K562 (cell line): ENCODE results near the gene NCAPD2. TPM values are rescaled to one million over a fixed set of nuclear protein-coding genes. Genes with fewer than 3 reads are reported as not detected.
A peak's percentile ranks its signal among the peaks of the same experiment; 100 is the strongest.

ENCODE experiments used
- BRF1 ChIP-seq: IDR thresholded peaks from 3 replicates; pipeline ENCODE4 v1.6.1; 2011; ENCODE audit warnings: borderline replicate concordance, mild to moderate bottlenecking; ENCODE audit not compliant: insufficient read length; ENCODE audit errors: extremely low read depth
- E2F4 ChIP-seq: sonication (generic); formaldehyde crosslinking; IDR thresholded peaks from 2 replicates; pipeline ENCODE4 v1.8.0; 2022; ENCODE audit warnings: mild to moderate bottlenecking, low read depth, missing genetic modification reagents
- GABPB1 ChIP-seq: sonication (generic); formaldehyde crosslinking; IDR thresholded peaks from 2 replicates; pipeline ENCODE4 v1.8.0; 2022; ENCODE audit warnings: mild to moderate bottlenecking, missing genetic modification reagents
- GTF2F1 ChIP-seq: IDR thresholded peaks from 2 replicates; pipeline ENCODE4 v1.6.1; 2011; ENCODE audit warnings: low read depth, low read length, improper control_type of control experiment
- MGA ChIP-seq: fragments of 450-650 bp; IDR thresholded peaks from 2 replicates; pipeline ENCODE4 v1.6.1; 2016; ENCODE audit warnings: mild to moderate bottlenecking, moderate library complexity
- MXI1 ChIP-seq: IDR thresholded peaks from 2 replicates; pipeline ENCODE4 v1.6.1; 2011; ENCODE audit warnings: low read depth, mild to moderate bottlenecking, improper control_type of control experiment, low read length
- PHF20 ChIP-seq: fragments of 450-650 bp; IDR thresholded peaks from 2 replicates; pipeline ENCODE4 v1.6.1; 2018; ENCODE audit not compliant: partially characterized antibody
- SUPT5H ChIP-seq: fragments of 450-650 bp; IDR thresholded peaks from 2 replicates; pipeline ENCODE4 v1.6.1; 2016
- TSC22D4 ChIP-seq: fragments of 450-650 bp; IDR thresholded peaks from 2 replicates; pipeline ENCODE4 v1.6.1; 2016; ENCODE audit warnings: missing genetic modification characterization, missing biosample characterization, control low read depth
- UBTF ChIP-seq, 2 experiments: IDR thresholded peaks; 2 replicates each; pipeline ENCODE4 v1.6.1; 2012; ENCODE audit warnings: improper control_type of control experiment in 2 of 2, low read depth in 2 of 2, low read length in 2 of 2, borderline replicate concordance in 1 of 2
- XRCC5 ChIP-seq: fragments of 200-400 bp; formaldehyde crosslinking; IDR thresholded peaks from 2 replicates; pipeline ENCODE4 v1.6.1; 2017; ENCODE audit warnings: low read depth, mild to moderate bottlenecking, low read length
- ZNF551 ChIP-seq: fragments of 250-450 bp; sonication (Bioruptor Pico); IDR thresholded peaks from 2 replicates; pipeline ENCODE4 v1.5.0; 2021; ENCODE audit warnings: mild to moderate bottlenecking, moderate library complexity
- polyA plus RNA-seq, 8 experiments: library from polyadenylated mRNA; depleted of rRNA in 4 of 8; stranded (reverse) in 5 of 8; unstranded in 3 of 8; fragments of >200 nt; fragmentation: Nextera tagmentation in 2 of 8; fragmentation: Illumina TruSeq in 1 of 8; extraction: Ambion mirVana in 2 of 8; extraction: Trizol in 1 of 8; gene quantifications; 2 replicates each; pipeline versions ENCODE4 v1.2.1 to v1.2.3, GENCODE V29; 2011 to 2014; ENCODE audit warnings: inconsistent platforms in 1 of 8, missing spikeins in 1 of 8
- total RNA-seq, 7 experiments: library from RNA; depleted of rRNA in 6 of 7; stranded (reverse); fragments of >200 nt in 6 of 7; fragmentation: Illumina TruSeq in 2 of 7; extraction: Trizol in 2 of 7; gene quantifications; 2 replicates each; pipeline versions ENCODE4 v1.2.1 to v1.2.3, GENCODE V29; 2011 to 2021; ENCODE audit warnings: low replicate concordance in 1 of 7

Gene NCAPD2
- total and polyA plus RNA-seq, 9 of the 15 experiments (the other 6 are each of a cell fraction or from before 2014, with no cell fraction given), result 16.9 to 93.7 (median 68.3) TPM

GRCh38 chr12:6470375-6471163 lies 23.3 kb upstream of the NCAPD2 start, which contains the start of gene VAMP1 (continued):
- TF ChIP-seq E2F4 (CRISPR knock-in tag) (no peak), XRCC5 (no peak), TSC22D4 (tag) (no peak), UBTF (IDR thresholded peaks at IDR 0.05; ENCODE audit: borderline replicate concordance in 1 of 2, low read depth in 2 of 2, low read length in 2 of 2) (0 out of 4 replicates have a peak, but pooled peaks of 1 of the 2 experiments have one; percentile 31), MXI1 (peak; percentile 37; the same call in 1 of the 2 replicates), GTF2F1 (peak; percentile 75), ZNF551 (CRISPR knock-in tag) (no peak), SUPT5H (peak; percentile 95), GABPB1 (CRISPR knock-in tag) (peak; percentile 42; the same call in 1 of the 2 replicates), BRF1 (no peak), PHF20 (no peak), MGA (peak; percentile 28)
